ENCODE measurements around the gene GAREM2. TPM values are rescaled to one million over a fixed set of nuclear protein-coding genes. Genes with fewer than 3 reads are reported as not detected.

Gene GAREM2
- total RNA-seq, 1 donor from 2014 or later = under 0.01 TPM

- Histone ChIP-seq H3K27me3 (ENCODE audit: control insufficient read depth, insufficient read depth, low read length) (no peaks in the 10 kb centered on the region), H3K4me3 (ENCODE audit: low read depth, low read length) (no peak overlapping the region), H3K36me3 (ENCODE audit: control insufficient read depth, insufficient read depth, low read length) (peaks cover 15% of the 10 kb centered on the region)
- no peak for DNase-seq (ENCODE audit: low read depth)
- no peak for FAIRE-seq
- TF ChIP-seq, protein P1, sequence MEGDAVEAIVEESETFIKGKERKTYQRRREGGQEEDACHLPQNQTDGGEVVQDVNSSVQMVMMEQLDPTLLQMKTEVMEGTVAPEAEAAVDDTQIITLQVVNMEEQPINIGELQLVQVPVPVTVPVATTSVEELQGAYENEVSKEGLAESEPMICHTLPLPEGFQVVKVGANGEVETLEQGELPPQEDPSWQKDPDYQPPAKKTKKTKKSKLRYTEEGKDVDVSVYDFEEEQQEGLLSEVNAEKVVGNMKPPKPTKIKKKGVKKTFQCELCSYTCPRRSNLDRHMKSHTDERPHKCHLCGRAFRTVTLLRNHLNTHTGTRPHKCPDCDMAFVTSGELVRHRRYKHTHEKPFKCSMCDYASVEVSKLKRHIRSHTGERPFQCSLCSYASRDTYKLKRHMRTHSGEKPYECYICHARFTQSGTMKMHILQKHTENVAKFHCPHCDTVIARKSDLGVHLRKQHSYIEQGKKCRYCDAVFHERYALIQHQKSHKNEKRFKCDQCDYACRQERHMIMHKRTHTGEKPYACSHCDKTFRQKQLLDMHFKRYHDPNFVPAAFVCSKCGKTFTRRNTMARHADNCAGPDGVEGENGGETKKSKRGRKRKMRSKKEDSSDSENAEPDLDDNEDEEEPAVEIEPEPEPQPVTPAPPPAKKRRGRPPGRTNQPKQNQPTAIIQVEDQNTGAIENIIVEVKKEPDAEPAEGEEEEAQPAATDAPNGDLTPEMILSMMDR (IDR thresholded peaks at IDR 0.05; ENCODE audit: insufficient read depth, low read length, severe bottlenecking) = no peak
These were observed 16.9 kb downstream of the GAREM2 start for GRCh38 chr2:26189751-26190150.

DNA sequence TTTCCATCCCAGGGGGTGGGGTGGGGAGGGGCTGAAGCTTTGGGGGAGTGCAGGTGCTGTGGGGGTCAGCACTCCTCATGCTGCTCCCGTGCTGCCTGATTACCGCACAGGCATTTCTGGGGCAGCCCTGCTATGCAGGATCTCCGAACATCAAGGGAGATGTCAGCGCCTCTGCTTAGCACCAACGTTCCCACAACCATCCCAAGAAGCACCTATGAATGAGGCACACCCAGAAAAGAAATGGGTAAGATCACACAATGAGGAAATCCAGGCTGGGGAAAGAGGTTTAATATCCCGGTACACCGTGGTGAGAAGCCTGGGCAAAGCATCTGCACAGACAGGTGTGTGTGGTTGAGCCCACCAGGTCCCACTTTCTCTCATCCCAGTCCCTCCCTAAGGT is 17.5 kb downstream of the GAREM2 start:
- no peak overlapping the region for H3K4me3 ChIP-seq (ENCODE audit: low read depth, low read length)
- FAIRE-seq (no peak), DNase-seq (ENCODE audit: low read depth) (no peak)
- TF ChIP-seq, protein P1 (IDR thresholded peaks at IDR 0.05; ENCODE audit: insufficient read depth, low read length, severe bottlenecking) = no peak
- no peaks in the 10 kb centered on the region for H3K27me3 ChIP-seq (ENCODE audit: control insufficient read depth, insufficient read depth, low read length)
- H3K36me3 ChIP-seq (ENCODE audit: control insufficient read depth, insufficient read depth, low read length) = peaks cover 15% of the 10 kb centered on the region

DNA sequence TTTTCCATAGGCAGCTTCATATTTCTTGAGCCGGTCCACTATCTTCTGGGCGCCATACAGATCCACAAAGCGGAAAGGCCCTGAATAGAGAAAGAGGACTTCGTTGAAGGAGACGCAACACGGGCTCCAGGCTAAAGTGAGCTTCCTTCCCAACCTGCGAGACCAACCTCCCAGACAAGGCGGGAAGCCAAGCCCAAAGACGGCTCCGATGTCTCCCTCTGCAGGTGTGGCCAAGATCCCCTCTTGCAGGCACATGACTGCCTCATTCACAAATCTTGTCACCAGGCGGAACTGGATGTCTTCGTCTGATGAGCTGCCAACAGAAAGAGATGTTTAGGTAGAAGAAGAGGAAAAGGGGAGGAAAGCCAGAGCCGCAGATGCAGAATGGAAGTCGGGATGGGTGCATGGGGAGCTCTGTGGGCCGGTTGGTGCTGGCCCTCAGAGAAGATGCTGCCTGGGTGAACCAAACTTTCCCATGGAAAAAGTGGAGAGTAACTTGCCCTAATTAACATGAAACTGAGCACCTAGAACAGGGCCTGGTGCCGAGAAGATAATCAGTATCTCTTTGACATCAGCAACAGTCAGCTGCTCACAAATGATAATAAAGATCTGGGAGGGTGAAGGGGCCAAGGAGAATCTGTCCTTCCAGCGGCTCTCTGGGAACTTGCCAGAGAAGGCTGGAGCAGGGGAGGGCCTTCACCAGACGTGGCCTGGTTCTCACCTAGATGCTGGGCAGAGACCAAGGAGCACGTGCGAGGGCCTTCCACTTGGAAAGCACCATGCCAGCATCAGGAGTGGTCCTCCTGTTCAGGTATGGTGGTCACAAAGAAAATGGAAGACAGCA is 18.6 kb downstream of the GAREM2 start:
- TF ChIP-seq, protein P1 (IDR thresholded peaks at IDR 0.05; ENCODE audit: insufficient read depth, low read length, severe bottlenecking) = no peak

GRCh38 chr2:26193578-26194231 is 20.8 kb downstream of the GAREM2 start:
- H3K4me3 ChIP-seq (ENCODE audit: low read depth, low read length) = no peak overlapping the region
- H3K27me3 ChIP-seq (ENCODE audit: control insufficient read depth, insufficient read depth, low read length) = no peaks in the 10 kb centered on the region
- TF ChIP-seq, protein P1 (IDR thresholded peaks at IDR 0.05; ENCODE audit: insufficient read depth, low read length, severe bottlenecking) = no peak
- no peak for FAIRE-seq
- H3K36me3 ChIP-seq (ENCODE audit: control insufficient read depth, insufficient read depth, low read length) = peaks cover 31% of the 10 kb centered on the region
- no peak for DNase-seq (ENCODE audit: low read depth)

More for the DNA sequence above, 18.6 kb downstream of the GAREM2 start:
- H3K27me3 ChIP-seq (ENCODE audit: control insufficient read depth, insufficient read depth, low read length) = no peaks in the 10 kb centered on the region
- no peak for DNase-seq (ENCODE audit: low read depth)
- H3K36me3 ChIP-seq (ENCODE audit: control insufficient read depth, insufficient read depth, low read length) = peaks cover 18% of the 10 kb centered on the region
- no peak for FAIRE-seq
- H3K4me3 ChIP-seq (ENCODE audit: low read depth, low read length) = no peak overlapping the region

DNA sequence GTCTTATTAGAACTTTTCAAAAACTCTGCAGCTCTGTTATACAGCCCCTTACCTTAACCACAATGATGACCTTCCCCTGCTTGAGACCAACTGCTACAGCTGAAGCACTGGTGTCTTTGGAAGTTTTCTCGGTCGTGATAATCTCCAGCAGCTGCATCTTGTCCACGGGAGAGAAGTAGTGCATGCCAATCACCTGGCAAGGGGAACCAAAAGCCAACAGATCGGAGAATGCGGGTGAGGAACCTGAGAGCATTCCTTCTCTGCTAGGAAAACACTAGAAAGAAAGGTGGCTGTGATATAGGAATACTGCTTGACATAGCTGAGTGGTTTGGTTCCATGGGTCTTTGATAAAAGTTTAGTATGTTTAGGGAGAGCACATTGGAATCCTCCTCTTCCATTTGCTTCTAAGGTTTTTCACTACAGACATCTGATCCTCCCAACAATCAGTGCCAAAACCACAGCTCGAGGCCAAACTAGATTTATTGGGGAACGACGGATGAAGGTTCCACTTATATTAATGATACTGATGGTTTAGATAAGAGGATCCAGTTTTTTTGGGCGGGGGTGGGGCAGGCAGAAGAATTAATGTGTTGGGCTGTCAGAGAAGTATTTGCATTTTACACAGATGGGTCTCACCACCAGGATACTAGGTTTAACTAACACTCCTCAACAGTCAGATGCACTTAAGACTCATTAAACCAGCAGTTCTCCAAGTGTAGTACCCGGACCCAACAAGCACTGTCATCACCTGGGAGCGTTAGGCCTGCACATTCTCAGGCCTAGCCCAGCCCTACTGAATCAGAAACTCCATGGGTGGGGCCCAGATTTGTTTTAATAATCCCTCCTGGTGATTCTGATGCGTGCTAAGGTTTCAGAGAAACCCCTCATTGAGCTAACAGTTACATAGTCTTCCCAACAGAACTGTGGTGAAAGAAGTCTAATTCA is 22.4 kb downstream of the GAREM2 start:
- H3K36me3 ChIP-seq (ENCODE audit: control insufficient read depth, insufficient read depth, low read length) = peaks cover 40% of the 10 kb centered on the region

More for the DNA sequence above, 22.4 kb downstream of the GAREM2 start:
- TF ChIP-seq, protein P1 (IDR thresholded peaks at IDR 0.05; ENCODE audit: insufficient read depth, low read length, severe bottlenecking) = no peak
- no peak for DNase-seq (ENCODE audit: low read depth)
- H3K27me3 ChIP-seq (ENCODE audit: control insufficient read depth, insufficient read depth, low read length) = no peaks in the 10 kb centered on the region
- H3K4me3 ChIP-seq (ENCODE audit: low read depth, low read length) = no peak overlapping the region
- no peak for FAIRE-seq

All from bronchial epithelial cell (primary cell).